SU-DHL-6 (cell line): ENCODE data around the gene TAF11.

ENCODE experiments used
- H2AFZ ChIP-seq: fragments of 200-600 bp; sonication (generic); 2 replicates; pipeline ENCODE4 v1.6.1; 2014; ENCODE audit warnings: low read depth, mild to moderate bottlenecking, moderate library complexity, mixed read lengths, antibody characterized with exemption, low read length; ENCODE audit not compliant: severe bottlenecking
- H3F3A ChIP-seq: fragments of 200-600 bp; shearing (Covaris generic); 2 replicates; pipeline ENCODE4 v1.6.0; 2016; ENCODE audit warnings: antibody characterized with exemption, mild to moderate bottlenecking; ENCODE audit not compliant: insufficient read depth
- H3K27ac ChIP-seq: fragments of 200-600 bp; sonication (generic); 2 replicates; pipeline ENCODE4 v1.5.1; 2016; ENCODE audit warnings: low read depth, mild to moderate bottlenecking, low read length, moderate library complexity, mixed read lengths
- H3K27me3 ChIP-seq: fragments of 200-600 bp; sonication (generic), shearing (Covaris generic); 2 replicates; pipeline ENCODE4 v1.6.0; 2014; ENCODE audit warnings: mild to moderate bottlenecking, low read length
- H3K36me3 ChIP-seq: fragments of 200-600 bp; sonication (generic); 2 replicates; pipeline ENCODE4 v1.6.1; 2014; ENCODE audit warnings: mild to moderate bottlenecking, low read length, mixed read lengths
- H3K4me2 ChIP-seq: fragments of 300-600, 200-600 bp; shearing (Covaris generic), sonication (generic); 2 replicates; pipeline ENCODE4 v1.6.0; 2014; ENCODE audit warnings: low read length, low read depth, mild to moderate bottlenecking; ENCODE audit not compliant: poor library complexity, severe bottlenecking
- H3K4me3 ChIP-seq: fragments of 200-600 bp; sonication (generic); 2 replicates; pipeline ENCODE4 v1.5.1; 2014; ENCODE audit warnings: antibody characterized with exemption, low read length, mild to moderate bottlenecking, mixed read lengths; ENCODE audit not compliant: insufficient read depth, poor library complexity, severe bottlenecking
- H3K79me2 ChIP-seq: fragments of 200-600 bp; sonication (generic); 2 replicates; pipeline ENCODE4 v1.6.1; 2014; ENCODE audit warnings: mild to moderate bottlenecking, low read length, moderate library complexity; ENCODE audit not compliant: insufficient read depth
- H3K9ac ChIP-seq: fragments of 200-600 bp; sonication (generic); 2 replicates; pipeline ENCODE4 v1.7.0; 2014; ENCODE audit warnings: mild to moderate bottlenecking, low read length
- H3K9me2 ChIP-seq: fragments of 200-600 bp; sonication (generic); replicated peaks from 2 replicates; pipeline ENCODE4 v1.6.1; 2014; ENCODE audit warnings: low read length; ENCODE audit not compliant: insufficient read depth
- H3K9me3 ChIP-seq: fragments of 200-600 bp; sonication (generic); 2 replicates; pipeline ENCODE4 v1.6.1; 2014; ENCODE audit warnings: low read length, mixed read lengths; ENCODE audit not compliant: insufficient read depth
- H4K20me1 ChIP-seq: fragments of 200-600 bp; sonication (generic); 2 replicates; pipeline ENCODE4 v1.6.1; 2014; ENCODE audit warnings: low read depth, mild to moderate bottlenecking, antibody characterized with exemption, low read length, moderate library complexity, mixed read lengths
- CTCF ChIP-seq: fragments of 200-600 bp; sonication (generic); IDR thresholded peaks from one replicate; pipeline ENCODE4 v1.5.1; 2017; ENCODE audit warnings: antibody characterized with exemption, mild to moderate bottlenecking, low read length, moderate library complexity; ENCODE audit not compliant: insufficient read depth, poor library complexity, severe bottlenecking
- EZH2phosphoT487 ChIP-seq: fragments of 200-600 bp; sonication (generic), shearing (Covaris generic); conservative IDR thresholded peaks from 2 replicates; pipeline ENCODE4 v1.6.1; 2018; ENCODE audit warnings: mild to moderate bottlenecking, antibody characterized with exemption, low read length, moderate library complexity, mixed read lengths

The TAF11 gene

GRCh38 chr6:34867484-34867883 lies 20.4 kb downstream of the TAF11 start:
- no peak overlapping the region for H3K9ac ChIP-seq
- TF ChIP-seq CTCF (no peak), EZH2phosphoT487 (no peak)
- no peak overlapping the region for H3K4me3 ChIP-seq
- no peak overlapping the region for H3K4me2 ChIP-seq
- no peaks in the 10 kb centered on the region for H4K20me1 ChIP-seq
- peaks cover 4% of the 10 kb centered on the region; the same call in 1 of the 2 replicates for H3F3A ChIP-seq
- H3K9me2 ChIP-seq: no peaks in the 10 kb centered on the region
- no peaks in the 10 kb centered on the region for H3K27me3 ChIP-seq
- no peaks in the 10 kb centered on the region for H3K9me3 ChIP-seq
- H3K36me3 ChIP-seq: peaks cover 12% of the 10 kb centered on the region
- no peak overlapping the region for H3K27ac ChIP-seq
- H3K79me2 ChIP-seq: no peaks in the 10 kb centered on the region
- no peak overlapping the region for H2AFZ ChIP-seq

GRCh38 chr6:34866509-34866908 lies 21.3 kb downstream of the TAF11 start:
- no peak overlapping the region for H3K4me3 ChIP-seq
- no peak overlapping the region for H3K9ac ChIP-seq
- no peak overlapping the region for H3K4me2 ChIP-seq
- H3K79me2 ChIP-seq: no peaks in the 10 kb centered on the region
- TF ChIP-seq CTCF: no peak
- no peak for TF ChIP-seq EZH2phosphoT487
- H4K20me1 ChIP-seq: no peaks in the 10 kb centered on the region
- H3K9me3 ChIP-seq: no peaks in the 10 kb centered on the region
- peaks cover 4% of the 10 kb centered on the region; the same call in 1 of the 2 replicates for H3F3A ChIP-seq
- no peaks in the 10 kb centered on the region for H3K9me2 ChIP-seq
- H2AFZ ChIP-seq: no peak overlapping the region
- H3K27ac ChIP-seq: no peak overlapping the region
- H3K27me3 ChIP-seq: no peaks in the 10 kb centered on the region
- H3K36me3 ChIP-seq: peaks cover 16% of the 10 kb centered on the region

GRCh38 chr6:34865107-34865506 lies 22.7 kb downstream of the TAF11 start:
- Histone ChIP-seq H3K79me2 (no peaks in the 10 kb centered on the region), H3K4me3 (no peak overlapping the region), H3K9ac (no peak overlapping the region), H3K27me3 (no peaks in the 10 kb centered on the region), H2AFZ (no peak overlapping the region), H3K9me3 (no peaks in the 10 kb centered on the region), H3K9me2 (no peaks in the 10 kb centered on the region), H3K36me3 (peaks cover 22% of the 10 kb centered on the region), H3K27ac (no peak overlapping the region), H4K20me1 (no peaks in the 10 kb centered on the region), H3K4me2 (no peak overlapping the region), H3F3A (peaks cover 4% of the 10 kb centered on the region; the same call in 1 of the 2 replicates)
- TF ChIP-seq CTCF (no peak), EZH2phosphoT487 (no peak)
